Right hindlimb (tissue), 1 donor: ENCODE results near the gene GRIA3.
"Not testable (repeated sequence)": the region's sequence is repeated elsewhere in the genome, so short reads cannot be mapped to it uniquely, and the experiment has no call there.

ENCODE experiments used
- DNase-seq: peaks from one replicate; pipeline ENCODE4 v3.0.0-alpha.2; 2018

Gene GRIA3

DNA sequence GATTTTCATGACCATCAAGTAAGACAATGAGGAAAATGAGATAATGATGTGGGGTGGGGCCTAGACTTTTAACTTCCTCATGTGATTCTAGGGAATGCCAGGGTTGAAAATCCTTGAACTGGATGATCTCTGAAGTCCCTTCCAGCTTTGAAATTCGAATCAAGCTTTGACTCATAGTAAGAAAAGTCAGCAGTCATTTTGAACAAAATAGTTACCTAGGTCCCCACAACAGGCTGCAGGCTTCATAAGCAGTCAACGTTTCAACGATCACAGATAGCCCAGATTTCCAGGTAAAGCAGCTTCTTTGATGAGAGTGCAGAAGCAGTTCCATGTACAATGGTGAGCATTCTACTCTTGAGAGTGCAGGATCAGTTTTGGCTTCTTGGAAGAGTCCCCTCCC, 93.7 kb downstream of the GRIA3 start:
- DNase-seq, result no peak

DNA sequence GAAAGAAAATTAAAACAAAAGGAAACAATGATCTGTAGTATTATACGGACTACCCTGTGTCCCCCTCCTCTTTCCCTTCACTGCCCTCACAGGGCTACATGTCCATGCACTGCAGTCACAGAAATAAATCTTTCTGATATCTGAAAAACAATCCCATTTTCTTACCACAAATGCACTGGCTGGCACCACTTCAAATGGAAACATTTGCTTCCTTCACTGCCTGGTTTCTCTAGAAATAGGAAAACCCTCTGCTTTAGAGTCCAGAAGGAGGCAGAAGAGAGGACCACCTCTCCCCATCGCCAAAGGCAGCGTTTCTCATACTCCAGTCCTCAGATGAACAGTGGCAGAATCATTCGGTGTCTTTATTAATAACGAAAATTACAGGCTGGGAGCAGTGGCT, 98.2 kb downstream of the GRIA3 start:
- DNase-seq, result no peak

DNA sequence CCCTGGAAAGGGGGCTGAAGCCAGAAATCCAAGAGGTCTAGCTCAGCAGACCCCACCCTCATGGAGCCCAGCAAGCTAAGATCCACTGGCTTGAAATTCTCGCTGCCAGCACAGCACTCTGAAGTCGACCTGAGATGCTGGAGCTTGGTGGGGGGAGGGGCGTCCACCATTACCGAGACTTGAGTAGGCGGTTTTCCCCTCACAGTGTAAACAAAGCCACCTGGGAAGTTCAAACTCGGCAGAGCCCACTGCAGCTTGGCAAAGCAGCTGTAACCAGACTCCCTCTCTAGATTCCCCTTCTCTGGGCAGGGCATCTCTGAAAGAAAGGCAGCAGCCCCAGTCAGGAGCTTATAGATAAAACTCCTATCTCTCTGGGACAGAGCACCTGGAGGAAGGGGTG, 99.3 kb downstream of the GRIA3 start:
- DNase-seq, result not testable (repeated sequence)

DNA sequence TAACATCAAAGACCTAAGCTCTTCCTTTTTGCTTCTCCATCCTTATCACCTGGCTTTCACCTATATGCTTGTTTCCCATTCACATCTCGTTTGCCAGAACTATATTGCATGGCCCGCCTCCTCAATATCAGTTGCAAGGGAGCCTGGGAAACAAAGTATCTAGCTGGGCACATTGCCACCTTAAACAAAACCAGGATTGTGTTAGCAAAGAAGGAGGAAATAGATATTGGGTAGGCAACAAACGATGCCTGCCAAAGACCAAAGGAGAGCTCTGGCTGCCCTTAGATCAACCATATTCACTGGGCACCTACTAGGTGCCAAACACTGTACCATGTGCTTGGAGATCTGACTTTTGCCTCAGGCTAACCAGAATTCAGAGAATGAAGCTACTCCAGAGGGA, 107.5 kb downstream of the GRIA3 start:
- no peak for DNase-seq

DNA sequence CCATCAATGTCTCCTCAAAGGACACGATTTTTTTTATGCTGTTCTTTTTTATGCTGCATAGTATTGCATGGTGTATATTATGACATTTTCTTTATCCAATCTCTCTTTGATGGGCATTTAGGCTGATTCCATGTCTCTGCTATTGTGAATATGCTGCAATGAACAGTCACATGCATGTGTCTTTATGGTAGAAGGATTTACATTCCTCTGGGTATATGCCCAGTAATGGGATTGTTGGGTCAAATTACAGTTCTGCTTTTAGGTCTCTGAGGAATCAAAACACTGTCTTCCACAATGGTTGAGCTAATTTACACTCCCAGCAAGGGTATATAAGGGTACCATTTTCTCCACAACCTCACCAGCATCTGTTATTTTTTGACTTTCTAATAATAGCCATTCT, 113.9 kb downstream of the GRIA3 start:
- no peak for DNase-seq

DNA sequence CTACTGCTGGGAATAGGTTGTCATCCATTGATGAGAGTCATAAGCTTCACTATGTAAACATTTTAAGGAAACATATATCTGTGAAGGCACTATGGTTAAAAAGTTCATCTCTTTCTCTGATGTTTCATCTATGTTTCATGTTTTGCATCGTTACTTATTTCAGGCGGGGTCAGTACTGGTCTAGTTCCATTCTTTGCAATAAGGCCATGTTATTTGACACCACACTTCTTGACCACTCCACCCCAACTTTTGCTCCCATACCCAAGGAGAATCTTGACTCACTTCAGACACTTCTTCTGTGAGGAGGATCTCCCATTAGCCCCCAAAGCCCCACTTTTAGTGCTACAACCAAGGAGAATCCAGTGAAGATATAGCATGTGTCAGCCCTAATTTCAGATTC, 119.4 kb downstream of the GRIA3 start:
- no peak for DNase-seq

DNA sequence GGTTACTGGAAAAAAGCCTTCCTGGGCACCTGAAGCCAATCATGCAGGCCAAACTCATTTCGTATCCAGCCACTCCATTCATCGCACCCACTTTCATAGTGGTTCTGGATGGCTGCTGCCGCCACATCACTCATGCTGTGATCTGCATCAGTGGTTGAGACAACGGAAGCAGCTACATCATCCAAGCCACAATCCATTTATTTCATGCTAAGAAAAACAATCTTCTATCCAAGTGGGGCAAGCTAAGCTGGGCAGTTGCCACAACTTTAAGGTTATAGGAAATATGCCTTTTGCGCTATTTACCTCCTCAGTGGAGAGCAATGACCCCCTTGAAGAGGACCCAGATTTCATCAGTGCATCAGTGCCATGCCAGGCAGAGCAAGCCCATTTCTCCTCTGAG, 124.6 kb downstream of the GRIA3 start:
- no peak for DNase-seq

DNA sequence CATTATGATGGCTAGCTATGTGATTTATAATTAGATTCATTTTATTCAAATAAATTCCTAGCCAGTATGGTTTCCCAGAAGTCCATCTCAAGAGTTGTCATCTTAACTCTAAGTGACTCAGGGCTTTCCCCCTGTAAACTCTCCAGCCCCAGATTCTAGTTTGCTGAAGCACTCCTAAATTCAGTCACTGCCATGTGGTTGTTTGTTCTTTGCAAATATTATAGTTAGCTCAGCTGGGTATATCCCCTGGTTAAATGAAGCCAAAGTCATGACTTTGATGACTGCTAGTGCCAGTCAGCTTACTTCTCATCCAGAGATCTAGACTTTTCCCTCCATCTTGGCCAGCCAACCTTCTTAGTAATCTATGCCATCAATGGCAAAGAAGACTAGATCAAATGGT, 126.0 kb downstream of the GRIA3 start:
- no peak for DNase-seq

DNA sequence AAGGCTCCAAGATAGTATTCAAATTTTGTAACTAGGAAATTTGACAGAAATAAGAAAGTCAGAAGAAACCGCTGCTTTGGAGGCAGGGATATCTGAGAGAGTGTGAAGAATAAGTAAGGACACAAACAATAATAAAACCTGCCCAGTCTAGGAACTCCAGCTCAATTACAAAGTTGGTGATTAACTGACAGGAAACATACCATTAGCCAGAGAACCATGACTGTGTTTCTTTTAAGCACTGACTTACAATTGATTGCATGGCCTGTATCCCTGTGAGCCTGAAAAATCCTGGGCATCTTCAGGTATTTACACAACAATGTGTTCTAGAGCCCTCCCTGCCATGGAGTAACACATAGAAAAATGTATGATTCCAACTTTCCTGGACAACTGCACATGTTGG, 127.4 kb downstream of the GRIA3 start:
- DNase-seq, result no peak

DNA sequence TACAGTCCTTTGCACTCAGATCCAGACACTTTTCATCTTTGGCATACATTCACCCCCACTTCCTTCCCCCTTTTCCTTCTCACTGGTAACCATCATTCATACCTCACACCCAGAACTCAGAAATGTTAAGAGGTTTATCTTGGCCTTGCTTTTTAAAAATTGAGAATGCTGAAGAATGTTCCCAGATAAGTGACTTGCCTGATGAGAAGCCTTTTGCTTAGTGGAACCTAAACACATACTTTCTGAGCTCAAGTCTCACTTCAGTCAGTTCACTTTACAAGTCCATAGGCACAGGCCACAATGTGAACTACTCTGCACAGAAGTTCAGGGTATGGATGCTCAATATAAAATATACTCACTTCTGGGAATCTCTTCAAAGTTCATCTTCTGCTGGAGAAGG, 129.4 kb downstream of the GRIA3 start:
- DNase-seq, result no peak

DNA sequence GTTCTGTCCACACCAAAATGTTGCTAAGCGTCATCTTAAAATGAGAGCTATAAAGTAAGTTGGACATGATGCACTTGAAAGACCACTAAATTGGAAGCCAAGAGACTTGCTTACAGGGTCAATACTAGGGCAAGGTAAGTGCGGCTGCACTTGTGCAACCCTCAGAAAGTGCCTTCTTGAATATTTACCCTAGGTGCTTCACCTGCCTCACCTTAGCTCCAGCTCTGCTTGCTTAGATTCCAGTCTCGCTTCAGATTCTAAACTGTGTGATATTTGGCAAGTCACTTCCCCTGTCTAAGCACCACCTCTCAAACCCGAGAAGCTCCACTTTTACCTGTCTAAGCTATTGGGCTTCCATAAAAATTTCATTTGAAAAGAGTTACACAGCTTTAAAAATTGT, 136.5 kb downstream of the GRIA3 start:
- DNase-seq, result no peak

DNA sequence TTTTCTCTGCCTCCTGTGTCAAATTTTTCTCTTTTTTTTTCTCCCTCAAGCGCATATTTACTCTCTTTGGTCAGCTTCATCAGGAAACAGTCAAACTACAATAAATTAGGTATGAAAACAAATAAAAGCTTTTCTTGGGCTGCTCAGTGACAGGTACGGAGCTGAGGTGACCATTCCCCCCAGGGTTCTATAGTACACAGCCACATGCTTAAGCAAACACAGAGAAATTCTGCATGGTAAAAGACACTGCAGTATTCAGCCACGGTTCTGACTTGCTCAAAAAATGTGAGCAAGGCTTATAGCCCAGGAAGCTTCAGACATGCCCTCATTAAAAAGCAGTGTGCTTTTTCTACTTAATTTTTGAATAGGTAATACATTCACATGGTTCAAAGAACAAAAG, 138.5 kb downstream of the GRIA3 start:
- DNase-seq, result no peak

DNA sequence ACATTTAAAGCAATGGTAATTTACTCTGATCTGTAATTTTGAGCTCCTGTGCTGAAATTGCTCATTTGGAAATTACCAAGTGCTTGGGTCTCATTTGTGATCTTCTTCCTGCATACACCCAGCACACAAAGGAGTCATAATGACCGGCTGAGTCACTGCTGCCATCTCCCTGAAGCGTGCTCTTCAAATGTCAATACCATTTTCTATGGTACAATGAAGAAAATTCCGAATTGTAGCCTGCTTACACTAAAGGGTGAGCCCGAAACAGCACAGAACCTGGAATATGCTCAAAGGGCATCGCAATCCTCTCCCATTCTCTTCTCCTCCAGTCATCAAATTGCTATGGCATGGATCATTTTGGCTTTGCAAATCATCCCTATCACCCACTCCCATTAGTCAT, 140.5 kb downstream of the GRIA3 start:
- DNase-seq, result no peak

DNA sequence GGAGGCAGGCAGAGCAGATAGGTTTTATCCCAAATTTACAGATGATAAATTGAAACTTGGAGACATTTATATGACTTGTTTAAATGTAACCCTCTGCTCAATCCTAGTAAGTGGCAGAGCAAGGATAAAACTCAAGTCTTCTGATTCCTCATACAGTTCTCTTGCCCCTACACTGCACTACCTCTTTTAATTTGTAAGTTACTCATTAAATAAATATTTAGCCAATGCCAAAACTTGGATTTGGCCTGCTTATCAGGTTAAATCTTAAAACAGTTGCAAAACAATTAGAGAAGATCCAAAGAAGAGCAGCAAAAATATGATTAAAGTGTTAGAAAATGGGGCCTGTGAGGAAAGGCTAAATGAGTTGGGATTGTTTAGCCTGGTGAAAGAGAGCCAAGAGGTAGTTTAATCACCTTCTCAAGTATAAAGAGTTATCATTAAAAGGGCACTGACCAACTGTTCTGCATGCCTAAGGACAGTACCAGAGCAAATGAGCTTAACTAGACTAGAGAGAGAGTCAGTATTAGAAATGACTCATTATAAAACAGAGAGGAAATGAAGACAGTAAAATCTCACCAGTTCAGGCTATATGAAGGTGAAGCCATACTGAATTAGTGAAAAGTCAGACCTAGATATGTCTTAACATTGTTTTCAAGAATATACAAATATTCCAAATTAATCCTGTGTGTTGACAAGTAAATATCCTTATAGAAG, 146.3 kb downstream of the GRIA3 start:
- no peak for DNase-seq

DNA sequence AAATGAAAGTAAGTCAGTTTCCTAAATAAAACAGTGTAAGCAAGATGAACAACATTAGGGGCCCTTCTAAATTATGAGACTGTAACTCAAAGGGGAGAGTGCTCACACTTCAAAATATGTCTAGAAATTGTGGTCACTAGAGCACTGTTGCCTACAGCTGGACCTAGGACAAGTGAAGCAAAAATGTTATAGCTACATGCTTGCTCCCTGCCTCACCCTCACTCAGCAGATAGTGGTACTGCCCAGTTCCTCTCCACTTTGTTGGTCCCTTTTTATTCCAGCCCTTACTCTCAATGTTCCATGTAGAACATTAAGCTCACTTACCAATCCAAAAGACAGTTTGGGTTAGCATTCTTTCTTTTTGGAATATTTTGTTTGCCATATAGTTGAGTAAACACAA, 147.3 kb downstream of the GRIA3 start:
- DNase-seq, result no peak

DNA sequence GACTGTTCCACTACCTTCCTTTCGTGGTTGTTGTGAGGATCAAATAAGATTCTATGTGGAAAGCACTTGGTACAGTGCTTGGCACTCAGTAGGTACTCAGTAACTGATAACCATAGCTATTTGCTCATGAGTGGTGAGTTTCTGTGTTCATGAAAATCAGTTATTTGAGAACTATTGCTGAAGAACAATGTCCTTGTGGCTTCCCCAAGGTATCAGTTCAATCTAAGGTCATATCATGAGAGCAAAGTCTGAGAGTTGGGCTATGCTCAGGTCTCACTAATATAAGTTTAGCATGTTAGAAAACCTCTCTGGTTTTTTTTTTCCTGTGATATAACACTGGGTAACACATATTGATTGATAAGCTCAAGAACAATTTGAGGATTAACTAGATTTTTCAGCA, 147.8 kb downstream of the GRIA3 start:
- DNase-seq, result no peak

DNA sequence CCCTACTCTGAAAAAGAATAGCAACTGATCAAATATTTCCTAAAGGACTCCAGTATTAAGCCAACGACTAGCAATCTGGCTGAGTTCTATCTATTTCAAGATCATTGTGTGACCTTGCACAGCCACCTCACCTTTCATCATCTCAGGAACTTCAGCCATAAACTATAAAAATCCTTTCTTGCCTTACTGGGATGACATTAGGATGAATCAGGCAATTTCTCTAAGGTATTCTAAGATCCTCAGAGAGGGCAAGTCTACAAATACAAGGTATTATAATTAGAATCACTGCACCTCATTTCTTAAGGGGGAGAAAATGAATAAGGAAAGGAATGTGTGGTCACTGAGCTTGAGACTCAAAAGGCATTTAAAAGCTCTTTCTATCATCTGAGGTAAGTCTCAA, 152.6 kb downstream of the GRIA3 start:
- no peak for DNase-seq

DNA sequence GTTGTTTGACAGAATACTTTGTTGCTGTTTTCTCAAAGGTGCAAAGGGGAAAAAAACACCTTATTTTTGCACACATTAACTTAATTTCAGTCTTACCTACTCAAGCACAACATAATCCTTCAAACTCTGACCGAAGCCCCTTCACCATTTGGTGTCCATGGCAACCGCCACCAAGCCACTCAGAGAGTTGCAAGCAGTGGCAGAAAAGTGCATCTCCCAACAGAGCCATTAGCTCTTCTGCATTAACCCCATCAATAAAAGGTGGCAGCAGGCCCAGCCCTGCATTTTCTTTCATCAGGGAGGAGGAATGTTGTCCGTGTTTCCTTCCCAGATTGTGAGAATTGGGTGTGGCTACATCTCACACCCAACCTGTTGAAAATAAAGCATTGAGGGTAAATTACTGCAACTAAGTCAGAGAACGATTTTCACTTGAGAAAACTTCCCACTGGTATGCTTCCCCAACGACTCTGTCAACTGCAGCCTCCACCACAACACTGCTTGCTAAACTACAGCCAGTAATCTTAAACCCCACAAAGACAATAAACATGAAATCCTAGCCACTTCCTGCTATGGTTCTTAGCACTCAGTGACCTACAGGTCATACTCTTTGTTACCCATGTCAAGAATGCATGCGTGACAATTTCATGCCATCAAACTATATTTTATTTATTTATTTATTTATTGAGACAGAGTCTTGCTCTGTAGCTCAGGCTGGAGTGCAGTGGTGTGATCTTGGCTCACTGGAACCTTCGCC, 154.0 kb downstream of the GRIA3 start:
- DNase-seq, result no peak

DNA sequence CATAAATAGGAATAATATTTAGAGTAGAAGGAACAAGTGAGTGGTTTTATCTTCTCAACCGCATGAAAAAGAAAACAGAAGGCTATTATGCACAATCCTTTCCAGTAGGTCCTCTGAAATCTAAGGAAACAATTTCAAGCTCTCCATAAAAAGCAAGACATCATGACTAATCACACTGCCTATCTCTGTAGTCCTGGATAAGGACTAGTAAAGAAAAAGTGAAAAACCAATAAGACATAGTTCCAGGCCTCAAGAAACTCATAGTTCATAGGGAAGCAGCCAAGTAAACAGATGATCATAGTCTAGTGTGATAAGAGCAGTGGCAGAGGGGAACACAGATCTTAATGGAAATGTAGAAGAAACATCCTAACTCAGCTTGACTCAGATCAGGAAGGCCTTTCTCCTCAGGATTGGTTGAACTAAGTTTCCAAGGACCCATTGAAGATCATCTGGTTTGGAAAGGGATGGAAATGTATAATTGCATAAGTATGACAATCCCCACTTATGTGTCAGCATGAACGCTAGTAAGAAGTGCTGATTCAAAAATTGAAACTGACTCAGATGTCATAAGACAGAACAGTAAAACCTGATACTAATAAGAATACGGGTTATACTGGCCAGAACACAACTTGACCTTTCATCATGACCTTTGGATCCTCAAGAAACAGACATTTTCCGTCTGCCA, 155.3 kb downstream of the GRIA3 start:
- DNase-seq, result no peak

DNA sequence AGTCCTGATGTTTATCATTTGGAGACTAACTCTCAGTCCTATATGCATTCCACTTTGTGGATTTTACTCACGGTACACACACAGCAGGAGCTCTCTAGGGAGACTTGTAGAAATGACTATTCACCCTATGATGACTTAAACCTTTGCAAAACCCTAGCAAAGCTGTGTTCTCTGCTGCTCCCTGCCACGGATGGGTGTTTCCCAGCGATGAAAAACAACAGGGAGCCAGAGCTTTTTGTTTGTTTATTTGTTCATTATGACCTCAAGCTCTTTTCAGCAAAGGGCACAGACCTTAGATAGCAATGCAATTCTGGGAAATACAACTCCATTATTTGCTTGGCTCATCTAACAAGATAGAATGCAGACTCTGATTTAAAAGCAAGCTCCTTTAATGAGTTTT, 156.6 kb downstream of the GRIA3 start:
- DNase-seq, result no peak

DNA sequence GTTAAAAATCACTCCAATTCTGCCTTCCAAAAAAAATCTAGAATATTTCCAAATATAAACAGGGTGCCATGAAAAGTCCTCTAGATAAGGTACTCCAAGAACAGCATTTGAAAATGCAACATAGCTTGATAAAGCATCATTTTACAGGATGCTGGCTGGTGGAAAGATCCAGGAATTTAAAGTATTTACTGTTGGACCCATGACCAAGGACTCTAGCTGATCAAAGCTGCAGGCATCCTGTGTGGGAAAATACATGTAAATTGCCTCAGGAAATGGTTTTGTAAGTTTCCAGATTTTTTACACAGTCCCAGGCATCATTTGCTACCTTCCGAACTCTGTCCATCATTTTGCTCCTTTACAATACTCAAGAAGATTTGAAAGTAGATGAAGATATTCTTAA, 164.4 kb downstream of the GRIA3 start:
- no peak for DNase-seq

DNA sequence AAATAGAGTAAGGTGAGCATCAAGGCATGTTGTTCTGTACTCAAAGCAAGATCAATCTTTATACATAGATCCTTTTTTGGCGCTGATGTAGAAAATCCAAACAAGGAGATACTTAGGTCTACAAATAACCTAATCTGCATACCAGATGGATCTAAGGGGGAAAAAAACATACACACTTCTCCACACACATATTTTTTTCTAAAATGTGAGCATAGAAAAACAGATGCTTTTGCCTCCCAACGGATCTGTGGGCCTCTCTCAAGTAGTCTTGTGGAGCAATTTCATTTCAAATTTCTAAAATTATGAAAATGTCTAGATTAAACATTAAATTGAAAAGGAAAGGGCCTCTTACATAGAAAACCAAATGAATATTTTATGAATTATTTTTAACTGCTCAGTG, 166.1 kb downstream of the GRIA3 start:
- DNase-seq, result no peak

DNA sequence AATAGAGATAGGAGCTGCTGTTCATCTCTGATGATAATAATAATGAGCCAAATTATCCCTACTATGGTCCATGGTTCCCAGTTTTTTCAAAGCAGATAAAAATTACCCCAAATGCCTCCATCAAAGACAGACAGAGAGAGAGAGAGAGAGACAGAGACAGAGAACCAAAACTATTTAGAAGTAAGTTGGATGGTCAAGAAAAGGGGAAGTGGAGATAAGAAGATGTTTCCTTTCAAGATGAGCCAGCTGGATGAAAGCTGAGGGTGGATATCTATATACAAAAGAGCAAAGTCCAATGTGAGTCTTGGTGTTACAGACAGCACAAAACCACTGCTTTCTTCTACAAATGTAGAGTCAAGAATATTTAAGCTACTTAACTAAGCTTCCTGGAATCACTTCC, 173.9 kb downstream of the GRIA3 start:
- DNase-seq, result no peak

DNA sequence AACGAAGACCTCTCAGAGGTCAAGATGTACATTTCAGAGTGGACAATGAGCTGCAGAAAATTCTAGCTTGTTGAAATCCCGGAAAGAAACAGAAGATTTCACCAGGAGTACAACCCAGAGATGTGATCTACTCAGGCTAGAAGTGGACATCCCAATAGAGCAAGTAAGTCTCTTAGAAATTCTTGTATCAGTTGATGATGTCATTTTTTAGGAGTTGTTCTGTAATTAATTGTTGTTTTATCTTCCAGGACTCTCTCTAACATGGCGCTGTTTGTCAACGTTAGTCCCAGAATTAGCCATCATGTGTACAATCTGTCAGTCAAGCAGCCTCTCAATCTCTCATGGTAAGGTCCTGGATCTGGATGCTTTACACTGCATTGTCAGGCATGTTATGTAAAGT, 174.4 kb downstream of the GRIA3 start:
- no peak for DNase-seq
